Measurements from ENCODE around the gene ZNF783.
"Not testable (repeated sequence)": the region's sequence is repeated elsewhere in the genome, so short reads cannot be mapped to it uniquely, and the experiment has no call there.

The ZNF783 gene

DNA sequence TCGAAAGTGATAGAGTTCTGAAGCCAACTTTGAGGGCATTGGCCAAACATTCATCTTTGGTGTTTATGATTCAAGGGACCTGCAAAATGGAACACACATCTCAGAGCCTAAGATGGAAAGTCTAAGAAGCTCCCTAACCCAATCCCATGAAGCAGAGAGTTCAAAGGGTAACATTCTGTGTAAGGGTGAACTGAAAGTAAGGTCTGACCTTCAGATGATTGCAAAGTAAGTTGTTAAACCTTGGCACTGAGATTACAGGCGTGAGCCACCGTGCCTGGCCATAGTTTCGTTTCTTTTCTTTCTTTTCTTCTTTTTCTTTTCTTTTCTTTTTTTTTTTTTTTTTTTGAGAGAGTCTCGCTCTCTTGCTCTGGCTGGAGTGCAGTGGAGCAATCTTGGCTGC, 20.3 kb upstream of the ZNF783 start:
- no peak for DNase-seq

DNA sequence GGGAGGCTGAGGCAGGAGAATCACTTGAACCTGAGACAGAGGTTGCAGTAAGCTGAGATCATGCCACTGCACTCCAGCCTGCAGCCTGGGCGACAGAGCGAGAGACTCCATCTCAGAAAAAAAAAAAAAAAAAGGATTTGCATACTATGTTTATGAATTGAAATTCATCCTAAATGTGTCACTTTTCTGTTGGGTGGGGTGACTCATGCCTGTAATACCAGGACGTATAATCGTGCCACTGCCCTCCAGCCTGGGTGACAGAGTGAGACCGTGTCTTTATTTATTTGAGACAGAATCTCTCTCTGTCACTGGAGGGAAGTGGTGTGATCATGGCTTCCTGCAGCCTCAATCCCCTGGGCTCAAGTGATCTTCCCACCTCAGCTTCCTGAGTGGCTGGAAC, 16.8 kb upstream of the ZNF783 start:
- DNase-seq, result no peak

GRCh38 chr7:149245744-149246143, 16.3 kb upstream of the ZNF783 start:
- no peak for DNase-seq

DNA sequence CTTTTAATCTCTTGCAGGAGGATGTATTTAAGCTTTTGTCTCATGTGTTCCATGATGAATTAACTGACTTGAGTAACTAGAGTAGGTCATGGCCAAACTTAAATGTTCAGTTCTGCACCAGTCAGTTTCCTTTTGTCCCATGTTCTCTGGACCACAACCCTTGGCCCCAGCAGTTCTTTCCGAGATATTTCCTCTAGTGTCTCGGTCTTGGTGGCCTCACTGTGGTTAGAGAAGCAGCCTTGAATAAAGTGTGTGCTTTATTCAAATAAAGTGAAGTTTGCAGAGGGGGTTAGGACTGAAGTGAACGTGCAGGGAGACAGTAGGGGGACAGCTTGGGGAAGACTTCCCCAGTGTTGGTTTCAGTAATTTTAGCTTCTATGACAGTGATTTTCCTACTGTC, 13.2 kb upstream of the ZNF783 start:
- DNase-seq, result no peak

DNA sequence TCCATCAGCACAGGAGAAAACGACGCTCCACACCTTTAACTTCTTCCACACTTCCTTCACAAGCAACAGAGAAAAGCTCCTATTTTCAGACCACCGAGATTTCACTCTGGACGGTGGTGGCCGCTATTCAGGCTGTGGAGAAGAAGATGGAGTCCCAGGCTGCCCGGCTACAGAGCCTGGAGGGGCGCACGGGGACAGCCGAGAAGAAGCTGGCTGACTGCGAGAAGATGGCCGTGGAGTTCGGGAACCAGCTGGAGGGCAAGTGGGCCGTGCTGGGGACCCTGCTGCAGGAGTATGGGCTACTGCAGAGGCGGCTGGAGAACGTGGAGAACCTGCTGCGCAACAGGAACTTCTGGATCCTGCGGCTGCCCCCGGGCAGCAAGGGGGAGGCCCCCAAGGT, 11.8 kb upstream of the ZNF783 start:
- not testable (repeated sequence) for DNase-seq

GRCh38 chr7:149251518-149251917, 10.5 kb upstream of the ZNF783 start:
- not testable (repeated sequence) for DNase-seq

GRCh38 chr7:149252378-149252777, 9.6 kb upstream of the ZNF783 start:
- no peak for DNase-seq

DNA sequence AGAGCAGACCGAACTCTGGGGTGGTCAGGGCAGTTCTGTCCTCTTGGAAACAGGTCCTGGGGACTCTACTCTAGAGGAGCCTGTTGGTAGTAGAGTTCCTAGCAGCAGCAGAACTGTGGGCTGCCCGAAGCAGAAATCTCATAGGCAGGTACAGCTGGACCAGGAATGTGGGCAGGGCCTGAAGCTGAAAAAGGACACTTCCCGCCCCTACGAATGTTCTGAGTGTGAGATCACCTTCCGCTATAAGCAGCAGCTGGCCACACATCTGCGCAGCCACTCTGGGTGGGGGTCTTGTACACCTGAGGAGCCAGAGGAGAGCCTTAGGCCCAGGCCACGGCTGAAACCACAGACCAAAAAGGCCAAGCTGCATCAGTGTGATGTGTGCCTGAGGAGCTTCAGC, 8.3 kb upstream of the ZNF783 start:
- DNase-seq, result no peak

DNA sequence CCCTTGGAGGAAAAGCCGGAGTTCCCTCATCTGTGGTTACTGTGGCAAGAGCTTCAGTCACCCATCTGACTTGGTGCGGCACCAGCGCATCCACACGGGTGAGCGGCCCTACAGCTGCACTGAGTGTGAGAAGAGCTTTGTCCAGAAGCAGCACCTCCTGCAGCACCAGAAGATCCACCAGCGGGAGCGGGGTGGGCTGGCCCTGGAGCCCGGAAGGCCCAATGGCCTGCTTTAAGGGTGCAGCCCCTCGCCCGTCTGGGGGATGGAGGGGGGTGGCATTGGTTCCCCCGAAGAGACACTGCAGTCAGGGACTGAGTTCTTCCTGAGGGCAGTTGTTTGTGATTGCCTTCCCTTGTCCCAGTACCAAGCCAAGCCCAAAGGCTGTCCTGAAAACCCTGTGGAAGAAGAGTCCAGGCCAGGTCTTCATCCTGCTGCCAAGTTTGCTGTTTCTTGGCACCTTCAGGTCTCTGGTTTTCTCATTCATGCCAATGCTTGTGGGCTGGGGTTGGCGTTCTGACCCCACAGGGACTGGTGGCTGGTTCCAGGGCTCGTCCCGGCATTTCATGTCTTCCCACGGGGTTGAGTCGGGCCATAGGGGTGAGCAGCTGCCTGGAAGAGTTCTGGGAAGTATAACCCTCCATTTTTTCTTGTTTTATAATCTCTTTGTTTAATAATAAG, 7.7 kb upstream of the ZNF783 start:
- no peak for DNase-seq

DNA sequence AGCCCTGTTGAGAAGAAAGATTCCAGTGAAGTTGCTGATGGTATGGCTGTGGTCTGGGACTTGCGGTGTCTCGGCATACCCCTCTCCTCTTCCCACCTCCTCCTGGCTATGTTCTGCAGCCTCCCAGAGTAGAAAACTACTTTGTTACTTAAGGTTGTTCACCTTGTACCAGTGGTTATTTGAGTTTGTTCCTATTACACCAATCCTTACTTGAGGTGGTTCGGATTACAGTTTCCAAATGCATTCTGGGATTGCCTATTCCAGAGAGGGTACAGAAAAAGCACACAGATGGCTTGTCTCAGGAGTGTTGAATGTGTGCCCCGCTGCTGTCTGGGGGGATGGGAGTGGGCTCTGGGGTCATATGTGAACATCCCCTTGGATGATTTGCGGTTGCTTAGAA, 6.8 kb upstream of the ZNF783 start:
- no peak for DNase-seq

- no peak for DNase-seq
Observed at GRCh38 chr7:149256568-149256967, 5.4 kb upstream of the ZNF783 start.

GRCh38 chr7:149257146-149257545, 4.8 kb upstream of the ZNF783 start:
- no peak for DNase-seq

GRCh38 chr7:149261316-149261828, 624 bp upstream of the ZNF783 start:
- DNase-seq, result peak; percentile 47

GRCh38 chr7:149266451-149266850, 4.5 kb downstream of the ZNF783 start:
- DNase-seq, result no peak

GRCh38 chr7:149267733-149268132, 5.7 kb downstream of the ZNF783 start:
- DNase-seq, result no peak

DNA sequence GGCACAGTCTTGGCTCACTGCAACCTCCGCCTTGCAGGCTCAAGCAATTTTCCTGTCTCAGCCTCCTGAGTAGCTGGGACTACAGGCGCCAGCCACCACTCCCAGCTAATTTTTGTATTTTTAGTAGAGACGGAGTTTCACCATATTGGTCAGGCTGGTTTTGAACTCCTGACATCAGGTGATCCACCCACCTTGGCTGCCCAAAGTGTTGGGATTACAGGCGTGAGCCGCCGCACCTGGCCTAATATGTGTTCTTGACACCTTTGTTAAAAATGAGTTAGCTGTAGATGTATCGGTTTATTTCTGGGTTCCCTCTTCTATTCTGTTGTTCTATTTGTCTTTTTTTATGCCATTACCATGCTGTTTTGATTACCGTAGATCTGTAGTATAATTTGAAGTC, 12.4 kb downstream of the ZNF783 start:
- DNase-seq, result not testable (repeated sequence)

DNA sequence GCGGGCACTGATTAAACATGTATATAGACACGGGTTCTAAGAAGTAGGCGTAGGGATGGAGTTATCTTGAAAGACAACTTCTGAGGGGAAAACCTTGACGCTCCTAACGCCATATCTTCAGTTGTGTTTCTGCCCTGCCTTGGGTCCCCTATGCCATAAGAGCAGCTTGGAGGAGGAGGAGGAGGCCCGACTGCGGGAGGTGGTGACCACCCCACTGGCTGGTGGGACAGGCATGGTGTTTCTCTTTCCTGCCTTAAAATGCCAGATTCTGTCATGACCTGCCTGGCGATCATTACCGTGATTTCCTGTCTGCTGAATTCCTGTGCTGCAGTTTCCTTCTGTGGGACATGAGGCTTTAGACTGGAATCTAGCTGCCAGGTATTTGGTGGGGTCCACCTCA, 15.9 kb downstream of the ZNF783 start:
- no peak for DNase-seq

GRCh38 chr7:149278396-149278795, 16.4 kb downstream of the ZNF783 start:
- DNase-seq, result no peak

DNA sequence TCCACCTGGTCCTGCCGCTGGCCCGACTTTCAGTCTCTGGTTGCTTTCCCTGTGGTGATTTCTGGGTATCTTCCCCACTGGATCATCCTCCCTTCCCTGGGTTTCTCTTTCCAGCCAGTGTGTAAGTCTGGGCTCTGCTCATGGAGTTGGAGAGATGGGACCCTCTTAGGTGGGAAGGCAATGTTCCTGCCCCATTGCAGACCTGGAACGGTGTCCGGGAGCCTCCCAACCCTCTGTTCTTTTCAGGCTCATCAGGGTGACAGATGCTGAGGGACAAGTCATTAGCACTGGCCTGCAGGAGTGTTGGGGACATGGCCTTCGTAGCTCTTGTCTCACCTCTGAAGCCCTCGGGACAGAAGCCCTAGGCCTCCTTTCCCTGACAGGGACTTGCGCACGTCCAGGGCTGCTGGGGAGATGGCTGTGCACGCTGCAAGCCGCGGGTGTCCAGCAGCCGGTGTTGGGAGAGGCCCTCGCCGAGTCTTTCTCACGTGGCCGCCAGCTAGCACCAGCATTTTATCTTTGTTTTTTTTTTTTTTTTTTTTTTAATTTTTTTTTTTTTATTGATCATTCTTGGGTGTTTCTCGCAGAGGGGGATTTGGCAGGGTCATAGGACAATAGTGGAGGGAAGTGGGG, 17.2 kb downstream of the ZNF783 start:
- no peak for DNase-seq

DNA sequence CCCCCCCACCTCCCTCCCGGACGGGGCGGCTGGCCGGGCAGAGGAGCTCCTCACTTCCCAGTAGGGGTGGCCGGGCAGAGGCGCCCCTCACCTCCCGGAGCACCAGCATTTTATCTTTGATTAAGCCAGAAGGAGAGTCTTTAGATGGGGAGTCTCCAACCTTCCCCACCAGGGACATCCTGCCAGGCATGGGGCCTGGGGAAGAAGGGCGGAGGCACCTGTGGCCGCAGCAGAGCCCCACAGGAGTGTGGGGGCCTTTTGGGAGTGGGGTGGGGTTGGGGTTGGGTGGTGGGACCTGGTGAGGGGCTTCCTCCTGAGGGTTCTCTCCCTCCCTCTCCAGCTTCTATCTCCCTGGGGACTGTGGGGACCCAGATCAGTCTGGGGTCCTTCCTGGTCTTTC, 18.2 kb downstream of the ZNF783 start:
- DNase-seq, result no peak

- no peak for DNase-seq
Observed at GRCh38 chr7:149280661-149281507, 18.9 kb downstream of the ZNF783 start.

GRCh38 chr7:149281508-149282330, 19.7 kb downstream of the ZNF783 start:
- DNase-seq, result no peak

DNA sequence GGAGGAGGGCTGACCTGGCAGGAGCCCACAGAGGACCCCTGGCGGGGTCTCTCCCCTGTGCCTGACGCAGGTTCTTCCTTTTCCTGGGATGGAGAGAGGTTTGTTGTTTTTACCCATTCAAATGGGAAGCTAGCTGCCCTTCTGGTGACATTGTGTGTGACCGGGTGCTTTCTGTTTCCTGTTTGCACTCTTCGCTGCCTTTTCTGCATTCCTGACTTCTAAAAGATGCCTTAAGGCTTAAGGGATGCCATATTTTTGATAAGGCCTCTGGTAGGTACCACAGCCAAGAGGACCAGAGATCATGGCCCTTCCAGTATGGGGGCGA, 20.3 kb downstream of the ZNF783 start:
- no peak for DNase-seq
